ENCODE data around the gene TRPM3. TPM values are rescaled to one million over a fixed set of nuclear protein-coding genes. Genes with fewer than 3 reads are reported as not detected.

Gene TRPM3
- total RNA-seq, 1 donor, result under 0.01 TPM

DNA sequence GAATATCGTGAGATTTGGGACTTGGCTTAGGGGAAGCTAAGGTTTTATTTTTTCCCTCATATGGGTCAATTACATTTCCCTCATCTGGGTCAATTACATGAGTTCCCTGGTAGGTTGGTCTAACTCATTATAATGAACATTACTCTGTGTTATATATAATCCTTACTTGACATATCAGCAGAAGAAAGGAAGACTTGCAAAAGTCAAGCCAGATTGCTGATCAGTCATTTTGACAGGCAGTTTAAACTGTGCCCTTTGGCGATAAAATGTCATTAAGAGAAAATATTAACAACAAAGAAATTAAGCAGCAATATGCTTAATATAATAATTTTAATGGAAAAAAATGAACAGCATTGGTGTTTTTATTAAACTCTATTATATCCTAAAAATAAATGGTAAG, 23.1 kb upstream of the TRPM3 start:
- TF ChIP-seq, protein P1, sequence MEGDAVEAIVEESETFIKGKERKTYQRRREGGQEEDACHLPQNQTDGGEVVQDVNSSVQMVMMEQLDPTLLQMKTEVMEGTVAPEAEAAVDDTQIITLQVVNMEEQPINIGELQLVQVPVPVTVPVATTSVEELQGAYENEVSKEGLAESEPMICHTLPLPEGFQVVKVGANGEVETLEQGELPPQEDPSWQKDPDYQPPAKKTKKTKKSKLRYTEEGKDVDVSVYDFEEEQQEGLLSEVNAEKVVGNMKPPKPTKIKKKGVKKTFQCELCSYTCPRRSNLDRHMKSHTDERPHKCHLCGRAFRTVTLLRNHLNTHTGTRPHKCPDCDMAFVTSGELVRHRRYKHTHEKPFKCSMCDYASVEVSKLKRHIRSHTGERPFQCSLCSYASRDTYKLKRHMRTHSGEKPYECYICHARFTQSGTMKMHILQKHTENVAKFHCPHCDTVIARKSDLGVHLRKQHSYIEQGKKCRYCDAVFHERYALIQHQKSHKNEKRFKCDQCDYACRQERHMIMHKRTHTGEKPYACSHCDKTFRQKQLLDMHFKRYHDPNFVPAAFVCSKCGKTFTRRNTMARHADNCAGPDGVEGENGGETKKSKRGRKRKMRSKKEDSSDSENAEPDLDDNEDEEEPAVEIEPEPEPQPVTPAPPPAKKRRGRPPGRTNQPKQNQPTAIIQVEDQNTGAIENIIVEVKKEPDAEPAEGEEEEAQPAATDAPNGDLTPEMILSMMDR (IDR thresholded peaks at IDR 0.05; ENCODE audit: insufficient read depth, low read depth, low read length), result no peak
- no peak for DNase-seq (ENCODE audit: low read depth)
- H3K4me3 ChIP-seq (ENCODE audit: low read depth, low read length), result no peak overlapping the region

DNA sequence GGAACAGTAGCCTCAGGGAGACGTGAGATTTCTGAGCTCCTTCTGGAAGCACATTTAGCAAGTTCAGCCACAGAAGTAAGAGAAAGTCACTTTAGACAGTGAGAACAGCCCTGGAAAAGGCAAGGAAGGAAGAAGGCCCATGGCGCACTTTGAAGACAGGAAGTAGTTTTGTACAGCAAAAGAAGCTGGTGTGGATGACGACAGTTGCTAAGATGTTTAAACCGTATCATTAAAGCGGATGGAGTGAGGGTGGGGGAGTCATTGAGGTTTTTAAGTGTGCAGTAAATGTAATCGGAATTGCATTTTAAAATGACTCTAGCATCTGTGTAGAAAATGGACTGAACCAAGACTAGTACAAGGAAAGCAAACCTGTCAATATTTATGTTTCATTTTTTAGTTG, 15.3 kb upstream of the TRPM3 start:
- TF ChIP-seq, protein P1 (IDR thresholded peaks at IDR 0.05; ENCODE audit: insufficient read depth, low read depth, low read length), result no peak
- no peak overlapping the region for H3K4me3 ChIP-seq (ENCODE audit: low read depth, low read length)

DNA sequence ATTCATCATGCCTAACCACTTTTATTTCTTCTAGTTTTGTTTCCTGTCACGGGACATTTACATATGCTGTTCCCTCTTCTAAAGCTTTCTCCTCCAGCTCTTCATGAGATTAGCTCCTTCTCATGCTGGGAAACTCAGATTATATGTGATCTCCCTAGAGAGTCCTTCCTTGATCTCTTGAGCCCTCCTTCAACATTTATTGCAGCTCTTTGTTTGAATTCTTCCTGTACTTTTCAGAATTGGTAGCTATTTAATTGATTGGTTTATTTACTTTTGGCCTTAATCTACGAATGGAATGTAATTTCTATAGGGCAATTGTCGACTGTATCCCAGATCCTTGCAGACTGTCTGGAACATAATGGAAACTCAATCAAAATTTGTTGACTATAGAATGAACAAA, 9.7 kb upstream of the TRPM3 start:
- DNase-seq (ENCODE audit: low read depth), result no peak
- TF ChIP-seq, protein P1 (IDR thresholded peaks at IDR 0.05; ENCODE audit: insufficient read depth, low read depth, low read length), result no peak
- no peak overlapping the region for H3K4me3 ChIP-seq (ENCODE audit: low read depth, low read length)

More for the DNA sequence above, 15.3 kb upstream of the TRPM3 start:
- DNase-seq (ENCODE audit: low read depth), result no peak

DNA sequence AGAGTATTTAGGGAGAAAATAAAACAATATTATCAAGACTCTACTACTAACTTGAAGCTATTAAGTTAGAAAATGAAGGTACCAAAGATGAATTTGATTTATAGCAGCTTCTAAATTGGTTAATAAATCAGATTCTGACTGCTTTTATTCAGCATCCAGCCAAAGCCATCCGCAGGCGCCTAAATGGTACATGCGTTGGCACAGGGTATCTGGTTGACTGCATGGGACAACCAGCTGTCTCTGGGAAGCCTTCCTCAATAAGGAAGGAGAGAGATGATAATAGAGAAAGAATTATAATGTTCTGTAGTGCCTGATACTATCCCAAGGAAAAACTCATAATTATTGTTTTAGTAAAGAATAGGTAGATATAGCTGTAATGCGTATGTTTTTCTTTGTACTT, 9.1 kb upstream of the TRPM3 start:
- TF ChIP-seq, protein P1 (IDR thresholded peaks at IDR 0.05; ENCODE audit: insufficient read depth, low read depth, low read length), result no peak
- no peak overlapping the region for H3K4me3 ChIP-seq (ENCODE audit: low read depth, low read length)
- DNase-seq (ENCODE audit: low read depth), result no peak

DNA sequence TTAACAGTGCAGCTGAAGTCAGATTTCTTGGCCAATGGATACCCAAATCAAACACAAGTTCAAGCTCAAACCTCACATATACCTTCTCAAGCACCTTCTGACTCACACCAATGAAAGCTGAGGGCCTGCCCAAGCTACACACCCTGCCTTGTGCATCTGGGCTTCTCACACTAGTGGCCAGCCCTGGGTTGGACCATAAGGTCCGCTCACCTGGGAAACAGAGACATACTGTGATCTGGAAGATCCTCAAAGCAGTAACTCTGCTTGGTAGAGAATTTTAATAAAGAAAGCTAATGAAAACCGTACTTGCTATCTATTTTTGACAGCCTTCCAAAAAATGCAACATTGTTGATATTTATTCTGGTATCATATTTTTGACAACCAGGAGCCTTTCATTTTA, 7.4 kb upstream of the TRPM3 start:
- DNase-seq (ENCODE audit: low read depth), result no peak
- TF ChIP-seq, protein P1 (IDR thresholded peaks at IDR 0.05; ENCODE audit: insufficient read depth, low read depth, low read length), result no peak
- no peak overlapping the region for H3K4me3 ChIP-seq (ENCODE audit: low read depth, low read length)

DNA sequence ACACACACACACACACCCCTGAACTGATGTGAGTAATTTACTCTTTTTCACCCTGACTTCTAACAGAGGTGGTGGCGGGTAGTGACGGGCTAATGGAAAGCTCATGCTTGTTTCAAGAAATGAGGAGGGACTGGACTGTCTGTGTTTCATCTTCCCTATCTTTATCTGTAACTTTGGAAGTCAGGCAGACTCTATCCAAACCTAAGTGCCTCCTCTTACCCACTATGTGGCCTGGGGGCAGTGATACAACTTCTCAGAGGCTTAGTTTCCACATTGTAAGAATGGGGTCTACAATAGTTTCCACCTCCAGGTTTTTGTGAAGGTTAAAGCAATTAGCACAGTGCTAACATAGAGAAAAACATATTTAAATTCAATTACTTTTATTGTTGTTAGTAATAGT, 5.9 kb upstream of the TRPM3 start:
- TF ChIP-seq, protein P1 (IDR thresholded peaks at IDR 0.05; ENCODE audit: insufficient read depth, low read depth, low read length), result no peak
- DNase-seq (ENCODE audit: low read depth), result no peak
- H3K4me3 ChIP-seq (ENCODE audit: low read depth, low read length), result no peak overlapping the region

DNA sequence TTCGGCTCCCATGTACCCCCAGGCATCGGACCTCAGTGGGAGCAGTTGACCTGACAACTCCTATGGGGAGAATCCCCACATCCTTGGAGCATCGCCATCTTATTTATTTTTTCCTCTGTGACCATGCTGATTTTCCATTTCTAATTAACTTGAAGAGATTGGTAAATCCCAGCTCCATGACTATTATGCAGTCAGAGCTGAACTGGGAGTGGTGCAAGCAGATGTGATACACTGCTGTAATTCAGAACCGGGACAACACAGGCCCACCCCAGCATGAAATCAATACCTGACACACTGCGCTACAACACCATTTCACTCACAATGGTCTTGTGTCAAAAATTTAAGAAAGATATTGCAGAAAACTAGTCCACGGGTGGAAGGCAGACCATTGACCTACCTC, 1.0 kb upstream of the TRPM3 start:
- DNase-seq (ENCODE audit: low read depth), result no peak
- H3K4me3 ChIP-seq (ENCODE audit: low read depth, low read length), result no peak overlapping the region
- TF ChIP-seq, protein P1 (IDR thresholded peaks at IDR 0.05; ENCODE audit: insufficient read depth, low read depth, low read length), result no peak

All from fibroblast of villous mesenchyme (primary cell).